Bone marrow (tissue), 2 donors: ENCODE measurements around the gene IRF6.
A peak's percentile ranks its signal among the peaks of the same experiment; 100 is the strongest.

Experiments
- DNase-seq, 2 donors: peaks; one replicate each; lab custom pipeline; 2025; lab: John Stamatoyannopoulos, UW

The IRF6 gene

GRCh38 chr1:209759829-209760359 lies 46.0 kb downstream of the IRF6 start:
- DNase-seq = no peak

GRCh38 chr1:209758400-209758799 lies 47.5 kb downstream of the IRF6 start:
- peak in 1 of 2 donors; percentile 6 for DNase-seq

- peak in 1 of 2 donors; percentile 15 for DNase-seq
These were observed 49.1 kb downstream of the IRF6 start for GRCh38 chr1:209756615-209757445.

GRCh38 chr1:209755926-209756614 lies 49.9 kb downstream of the IRF6 start, which contains the start of gene TRAF3IP3:
TRAF3IP3 (plus strand) TSS chr1:209756053; CDS start chr1:209760040, 3,987 bp downstream.
- DNase-seq = peak in 1 of 2 donors; percentile 88

GRCh38 chr1:209755256-209755655 lies 50.7 kb downstream of the IRF6 start:
- DNase-seq = no peak

- DNase-seq = no peak
These were observed 53.1 kb downstream of the IRF6 start for GRCh38 chr1:209752890-209753289.

- no peak for DNase-seq
These were observed 54.2 kb downstream of the IRF6 start for GRCh38 chr1:209751627-209752231.

GRCh38 chr1:209749670-209750323 lies 56.1 kb downstream of the IRF6 start:
- no peak for DNase-seq

- DNase-seq = no peak
These were observed 56.7 kb downstream of the IRF6 start for GRCh38 chr1:209749205-209749604.

- no peak for DNase-seq
These were observed 57.3 kb downstream of the IRF6 start for GRCh38 chr1:209748620-209749019.

- DNase-seq = peak; percentile 46 to 78
These were observed 58.2 kb downstream of the IRF6 start for GRCh38 chr1:209747580-209748262.

- DNase-seq = no peak
These were observed 59.3 kb downstream of the IRF6 start for GRCh38 chr1:209746451-209747165.

GRCh38 chr1:209743145-209743482 lies 62.8 kb downstream of the IRF6 start:
- no peak for DNase-seq

GRCh38 chr1:209742409-209743144 lies 63.4 kb downstream of the IRF6 start:
- DNase-seq = no peak

- DNase-seq = no peak
These were observed 64.1 kb downstream of the IRF6 start for GRCh38 chr1:209741889-209742288.

- DNase-seq = no peak
These were observed 64.7 kb downstream of the IRF6 start for GRCh38 chr1:209741193-209741592.

GRCh38 chr1:209738270-209738669 lies 67.7 kb downstream of the IRF6 start:
- no peak for DNase-seq

GRCh38 chr1:209737118-209737505 lies 68.8 kb downstream of the IRF6 start:
- DNase-seq = no peak

GRCh38 chr1:209736490-209737117 lies 69.3 kb downstream of the IRF6 start:
- DNase-seq = no peak
